ENCODE results near the gene TUBB3.

DNA sequence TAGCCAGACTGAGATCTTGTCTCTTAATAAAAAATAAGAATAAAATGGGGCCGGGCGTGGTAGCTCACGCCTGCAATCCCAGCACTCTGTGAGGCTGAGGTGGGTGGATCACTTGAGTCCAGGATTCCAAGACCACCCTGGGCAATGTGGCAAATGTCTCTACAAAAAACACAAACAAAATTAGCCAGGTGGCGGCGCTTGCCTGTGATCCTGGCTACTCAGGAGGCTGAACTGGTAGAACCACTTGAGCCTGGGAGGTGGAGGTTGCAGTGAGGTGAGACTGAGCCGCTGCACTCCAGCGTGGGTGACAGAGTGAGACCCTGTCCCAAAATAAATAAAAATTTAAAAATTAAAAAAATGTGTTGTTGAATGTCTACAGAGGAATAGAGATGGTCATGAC, 22.5 kb downstream of the TUBB3 start:
- TF ChIP-seq CTCF (IDR thresholded peaks at IDR 0.05) (no peak), POLR2AphosphoS5 (IDR thresholded peaks at IDR 0.05) (no peak)

All from gastroesophageal sphincter (tissue), 3 donors.